CD14-positive monocyte (primary cell): ENCODE measurements around the gene SNX20. TPM values are rescaled to one million over a fixed set of nuclear protein-coding genes. Genes with fewer than 3 reads are reported as not detected.

ENCODE experiments used
- DNase-seq, 3 donors: peaks; one replicate each; pipeline ENCODE4 v3.0.0-alpha.2; 2011 to 2022
- H2AFZ ChIP-seq: 2 replicates; pipeline ENCODE4 v1.6.0; 2012; ENCODE audit warnings: mild to moderate bottlenecking, low read depth, low read length, inconsistent platforms; ENCODE audit not compliant: insufficient read depth, poor library complexity, severe bottlenecking
- H3K27ac ChIP-seq, 2 donors: 1 replicate in 1 of 2; 2 replicates in 1 of 2; pipeline ENCODE4 v1.5.1; 2012 to 2013; ENCODE audit warnings: low read length in 2 of 2, control low read depth in 1 of 2, inconsistent platforms in 1 of 2, low read depth in 1 of 2, mild to moderate bottlenecking in 1 of 2
- H3K27me3 ChIP-seq, 2 donors: one replicate each; pipeline versions ENCODE4 v1.6.0 to v1.6.1; 2011 to 2013; ENCODE audit warnings: low read length in 2 of 2; ENCODE audit not compliant: control insufficient read depth in 2 of 2, insufficient read depth in 2 of 2
- H3K36me3 ChIP-seq, 2 donors: replicated peaks in 1 of 2; 1 replicate in 1 of 2; 2 replicates in 1 of 2; pipeline versions ENCODE4 v1.5.1 to v1.6.1; 2012 to 2013; ENCODE audit warnings: low read length in 2 of 2, control low read depth in 1 of 2, inconsistent platforms in 1 of 2, mild to moderate bottlenecking in 1 of 2; ENCODE audit not compliant: insufficient read depth in 2 of 2, control insufficient read depth in 1 of 2
- H3K4me1 ChIP-seq, 2 donors: 1 replicate in 1 of 2; 2 replicates in 1 of 2; pipeline versions ENCODE4 v1.5.1 to v1.6.1; 2012 to 2013; ENCODE audit warnings: low read length in 2 of 2, control low read depth in 1 of 2, inconsistent platforms in 1 of 2, mild to moderate bottlenecking in 1 of 2, moderate library complexity in 1 of 2; ENCODE audit not compliant: insufficient read depth in 2 of 2, control insufficient read depth in 1 of 2
- H3K4me2 ChIP-seq: replicated peaks from 2 replicates; pipeline ENCODE3; 2012; ENCODE audit warnings: low read length, moderate library complexity, mild to moderate bottlenecking; ENCODE audit not compliant: poor library complexity, severe bottlenecking; ENCODE audit errors: extremely low read depth
- H3K4me3 ChIP-seq, 3 experiments: fragments of 200-600 bp in 1 of 3; sonication (generic) in 1 of 3; replicated peaks in 1 of 3; 1 replicate in 2 of 3; 2 replicates in 1 of 3; pipeline ENCODE4 v1.5.1; 2011 to 2013; ENCODE audit warnings: low read length in 3 of 3, mild to moderate bottlenecking in 3 of 3, control low read depth in 2 of 3, low read depth in 2 of 3, inconsistent platforms in 1 of 3, moderate library complexity in 1 of 3
- H3K79me2 ChIP-seq: 2 replicates; pipeline ENCODE4 v1.6.0; 2012; ENCODE audit warnings: mild to moderate bottlenecking, control low read depth, inconsistent platforms, low read length, moderate library complexity; ENCODE audit not compliant: insufficient read depth
- H3K9ac ChIP-seq: 2 replicates; pipeline ENCODE4 v1.6.0; 2017; ENCODE audit warnings: low read length, mild to moderate bottlenecking; ENCODE audit not compliant: insufficient read depth, poor library complexity, severe bottlenecking
- H3K9me3 ChIP-seq, 2 donors: replicated peaks in 1 of 2; 1 replicate in 1 of 2; 2 replicates in 1 of 2; pipeline versions ENCODE4 v1.5.1 to v1.6.1; 2012 to 2013; ENCODE audit warnings: low read length in 2 of 2, control low read depth in 1 of 2; ENCODE audit not compliant: control insufficient read depth in 1 of 2, insufficient read depth in 1 of 2
- H4K20me1 ChIP-seq: 2 replicates; pipeline ENCODE4 v1.6.0; 2012; ENCODE audit warnings: mild to moderate bottlenecking, low read length, control low read depth, moderate library complexity; ENCODE audit not compliant: insufficient read depth
- H3K27ac Mint-ChIP-seq, 7 donors: one replicate each; pipeline ENCODE4 v1.8.0; 2020; ENCODE audit warnings: mild to moderate bottlenecking in 7 of 7, mixed read lengths in 7 of 7, moderate library complexity in 6 of 7, inconsistent platforms in 2 of 7
- H3K27me3 Mint-ChIP-seq, 3 donors: one replicate each; pipeline ENCODE4 v1.8.0; 2021 to 2022; ENCODE audit warnings: low read depth in 3 of 3, mild to moderate bottlenecking in 3 of 3, mixed read lengths in 3 of 3, moderate library complexity in 3 of 3, inconsistent platforms in 1 of 3
- H3K36me3 Mint-ChIP-seq, 2 donors: one replicate each; pipeline ENCODE4 v1.8.0; 2020; ENCODE audit warnings: mixed read lengths in 2 of 2, inconsistent platforms in 1 of 2, mild to moderate bottlenecking in 1 of 2
- H3K4me1 Mint-ChIP-seq: one replicate; pipeline ENCODE4 v1.8.0; 2020; ENCODE audit warnings: mild to moderate bottlenecking, mixed read lengths
- H3K4me3 Mint-ChIP-seq, 2 donors: one replicate each; pipeline ENCODE4 v1.8.0; 2020; ENCODE audit warnings: mild to moderate bottlenecking in 2 of 2, mixed read lengths in 2 of 2, moderate library complexity in 1 of 2
- H3K9me3 Mint-ChIP-seq, 7 donors: one replicate each; pipeline ENCODE4 v1.8.0; 2020 to 2022; ENCODE audit warnings: mixed read lengths in 7 of 7, mild to moderate bottlenecking in 6 of 7, moderate library complexity in 6 of 7, inconsistent platforms in 2 of 7
- WGBS: methylation state at CpG from one replicate; pipeline ENCODE4 v1.1.5; 2013; ENCODE audit warnings: missing lambda C conversion rate; ENCODE audit not compliant: insufficient coverage; 5-methylcytosine and 5-hydroxymethylcytosine counted together
- intact Hi-C, 2 donors: fragments of 100-400 bp; cut with micrococcal nuclease; formaldehyde crosslinking; loops; one replicate each; pipeline versions ENCODE4 v1.15.0 to v1.15.1; 2023
- polyA plus RNA-seq, 3 donors: library from polyadenylated mRNA; depleted of rRNA in 1 of 3; unstranded in 2 of 3; stranded (reverse) in 1 of 3; fragments of 300-500 nt in 2 of 3; fragments of >200 nt in 1 of 3; fragmentation: Illumina TruSeq in 2 of 3; gene quantifications; 1 replicate in 2 of 3; 2 replicates in 1 of 3; pipeline ENCODE4 v1.2.3, GENCODE V29; 2012 to 2021
- TF ChIP-seq, protein P1 (sequence below): fragments of 200-600 bp; IDR thresholded peaks from one replicate; pipeline ENCODE4 v1.8.0; 2022; ENCODE audit warnings: antibody characterized with exemption, mild to moderate bottlenecking

Gene SNX20
- polyA plus RNA-seq, 3 donors: 51.0 to 83.2 (median 52.0) TPM

DNA sequence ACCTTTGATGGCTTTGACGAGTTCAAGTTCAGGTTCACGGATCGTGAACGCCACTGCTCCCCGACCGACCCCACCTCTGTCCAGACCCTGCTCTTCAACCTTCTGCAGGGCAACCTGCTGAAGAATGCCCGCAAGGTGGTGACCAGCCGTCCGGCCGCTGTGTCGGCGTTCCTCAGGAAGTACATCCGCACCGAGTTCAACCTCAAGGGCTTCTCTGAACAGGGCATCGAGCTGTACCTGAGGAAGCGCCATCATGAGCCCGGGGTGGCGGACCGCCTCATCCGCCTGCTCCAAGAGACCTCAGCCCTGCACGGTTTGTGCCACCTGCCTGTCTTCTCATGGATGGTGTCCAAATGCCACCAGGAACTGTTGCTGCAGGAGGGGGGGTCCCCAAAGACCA is 29.9 kb upstream of the SNX20 start:
- intact Hi-C loops: loop anchor here (5.0 kb wide), 2 partner anchors 34 to 39 kb away; no protein-coding TSS in a partner anchor

DNA sequence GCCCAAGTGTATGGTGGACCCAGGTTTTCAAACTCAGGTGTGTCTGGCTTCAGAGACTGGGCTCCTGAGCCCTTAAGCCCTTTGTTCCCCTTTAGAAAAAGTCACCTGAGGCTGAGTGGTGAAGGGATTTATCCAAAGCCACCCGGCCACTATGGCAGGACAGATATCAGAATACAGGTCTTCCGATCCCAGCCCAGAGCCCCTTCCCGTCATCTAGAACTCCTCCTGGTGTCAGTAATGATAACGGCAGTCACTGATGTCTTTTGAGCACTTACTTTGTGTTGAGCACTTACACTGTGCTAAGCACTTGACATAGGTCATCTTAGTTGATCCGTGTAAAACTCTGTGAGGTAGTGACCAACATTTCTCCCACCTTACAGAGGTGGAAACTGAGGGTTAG is 28.9 kb upstream of the SNX20 start:
- Mint-ChIP-seq H3K36me3 (peaks cover 70 to 93% of the 10 kb centered on the region in 2 donors), H3K4me1 (peaks cover 95% of the 10 kb centered on the region)

More for the DNA sequence above, 29.9 kb upstream of the SNX20 start:
- Histone ChIP-seq H3K27me3 (no peaks in the 10 kb centered on the region), H3K79me2 (peaks cover 96% of the 10 kb centered on the region), H3K4me2 (no peak overlapping the region), H3K4me1 (peaks cover 93 to 96% of the 10 kb centered on the region in 2 donors), H2AFZ (no peak overlapping the region), H3K9ac (no peak overlapping the region), H3K27ac (peak overlapping the region; percentile 50 to 92), H3K4me3 (no peak overlapping the region), H3K36me3 (peaks cover 68 to 91% of the 10 kb centered on the region in 2 donors), H4K20me1 (peaks cover 80% of the 10 kb centered on the region), H3K9me3 (no peaks in the 10 kb centered on the region)
- H3K36me3 Mint-ChIP-seq: peaks cover 66 to 93% of the 10 kb centered on the region in 2 donors
- peaks cover 92% of the 10 kb centered on the region for H3K4me1 Mint-ChIP-seq
- DNase-seq: no peak
- no peaks in the 10 kb centered on the region for H3K27me3 Mint-ChIP-seq
- H3K27ac Mint-ChIP-seq: peak overlapping the region; percentile 9 to 94 (median 63)
- TF ChIP-seq, protein P1, sequence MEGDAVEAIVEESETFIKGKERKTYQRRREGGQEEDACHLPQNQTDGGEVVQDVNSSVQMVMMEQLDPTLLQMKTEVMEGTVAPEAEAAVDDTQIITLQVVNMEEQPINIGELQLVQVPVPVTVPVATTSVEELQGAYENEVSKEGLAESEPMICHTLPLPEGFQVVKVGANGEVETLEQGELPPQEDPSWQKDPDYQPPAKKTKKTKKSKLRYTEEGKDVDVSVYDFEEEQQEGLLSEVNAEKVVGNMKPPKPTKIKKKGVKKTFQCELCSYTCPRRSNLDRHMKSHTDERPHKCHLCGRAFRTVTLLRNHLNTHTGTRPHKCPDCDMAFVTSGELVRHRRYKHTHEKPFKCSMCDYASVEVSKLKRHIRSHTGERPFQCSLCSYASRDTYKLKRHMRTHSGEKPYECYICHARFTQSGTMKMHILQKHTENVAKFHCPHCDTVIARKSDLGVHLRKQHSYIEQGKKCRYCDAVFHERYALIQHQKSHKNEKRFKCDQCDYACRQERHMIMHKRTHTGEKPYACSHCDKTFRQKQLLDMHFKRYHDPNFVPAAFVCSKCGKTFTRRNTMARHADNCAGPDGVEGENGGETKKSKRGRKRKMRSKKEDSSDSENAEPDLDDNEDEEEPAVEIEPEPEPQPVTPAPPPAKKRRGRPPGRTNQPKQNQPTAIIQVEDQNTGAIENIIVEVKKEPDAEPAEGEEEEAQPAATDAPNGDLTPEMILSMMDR: no peak
- WGBS: 98% methylated on average over 21 of the region's 21 CpGs
- no peaks in the 10 kb centered on the region for H3K9me3 Mint-ChIP-seq
- H3K4me3 Mint-ChIP-seq: no peak overlapping the region

More for the DNA sequence above, 28.9 kb upstream of the SNX20 start:
- no peaks in the 10 kb centered on the region for H3K9me3 ChIP-seq
- peaks cover 79% of the 10 kb centered on the region for H4K20me1 ChIP-seq
- Mint-ChIP-seq H3K27me3 (no peaks in the 10 kb centered on the region), H3K9me3 (peaks cover 0 to 1% (median under 1%) of the 10 kb centered on the region in 7 donors), H3K27ac (peak overlapping the region; percentile 91 to 97 (median 94)), H3K4me3 (peak overlapping the region; percentile 25 to 35)
- no peak for DNase-seq
- H3K4me1 ChIP-seq: peaks cover 86 to 99% of the 10 kb centered on the region in 2 donors
- H2AFZ ChIP-seq: no peak overlapping the region
- intact Hi-C loops: loop anchor here (5.0 kb wide), 2 partner anchors 33 to 38 kb away; no protein-coding TSS in a partner anchor
- H3K4me2 ChIP-seq: peak overlapping the region; percentile 47
- H3K4me3 ChIP-seq: peak overlapping the region in 1 of 3 experiments; percentile 50
- TF ChIP-seq, protein P1: peak; percentile 11
- 82% methylated on average over 3 of the region's 5 CpGs for WGBS
- peaks cover 96% of the 10 kb centered on the region for H3K79me2 ChIP-seq
- no peaks in the 10 kb centered on the region for H3K27me3 ChIP-seq
- H3K36me3 ChIP-seq: peaks cover 61 to 91% of the 10 kb centered on the region in 2 donors
- H3K27ac ChIP-seq: peak overlapping the region; percentile 77 to 92
- peak overlapping the region; percentile 27 for H3K9ac ChIP-seq
